Measurements from ENCODE around the gene ELAC2.

Gene ELAC2

DNA sequence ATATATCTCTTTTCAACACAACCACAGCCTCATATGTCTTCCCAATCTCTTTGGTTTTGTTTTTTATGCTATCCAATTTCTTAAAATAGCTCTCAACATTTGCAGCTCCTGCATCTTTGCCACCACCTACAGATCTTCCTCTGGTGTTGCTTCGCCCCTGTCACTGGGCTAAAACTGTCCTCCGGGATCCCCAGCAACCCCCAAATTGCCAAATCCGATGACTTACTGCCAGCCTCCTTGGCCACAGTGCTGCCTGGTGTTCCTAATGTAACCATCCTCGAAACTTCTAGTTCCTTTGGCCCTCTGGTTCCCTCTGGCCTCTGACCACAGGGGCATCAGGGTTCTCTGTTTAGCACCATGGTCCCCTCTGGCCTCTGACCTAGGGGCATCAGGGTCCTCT lies 70.8 kb downstream of the ELAC2 start:
- no peak for DNase-seq
